ENCODE measurements around the gene CXXC5.
"Not testable (repeated sequence)": the region's sequence is repeated elsewhere in the genome, so short reads cannot be mapped to it uniquely, and the experiment has no call there.

DNA sequence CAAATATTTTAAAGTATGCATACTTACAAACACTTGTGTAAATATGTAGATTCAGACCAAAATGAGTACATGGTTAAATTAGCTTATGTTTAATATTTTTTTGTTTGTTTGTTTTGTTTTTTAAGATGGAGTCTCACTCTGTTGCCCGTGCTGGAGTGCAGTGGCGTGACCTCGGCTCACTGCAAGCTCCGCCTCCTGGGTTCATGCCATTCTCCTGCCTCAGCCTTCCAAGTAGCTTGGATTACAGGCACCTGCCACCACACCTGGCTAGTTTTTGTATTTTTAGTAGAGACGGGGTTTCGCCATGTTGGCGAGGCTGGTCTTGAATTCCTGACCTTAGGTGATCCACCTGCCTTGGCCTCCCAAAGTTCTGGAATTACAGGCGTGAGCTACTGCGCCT lies 46.2 kb upstream of the CXXC5 start:
- not testable (repeated sequence) for TF ChIP-seq CTCF, POLR2A (IDR thresholded peaks at IDR 0.05)
